Upper lobe of right lung (tissue), 1 donor: ENCODE measurements around the gene ACOXL. TPM values are rescaled to one million over a fixed set of nuclear protein-coding genes. Genes with fewer than 3 reads are reported as not detected.

Experiments used
- ATAC-seq: fragments of 200-7000 bp; cut with Tn5 transposase; one replicate; pipeline ENCODE4 v1.9.1; 2020; ENCODE audit warnings: mild to moderate bottlenecking, moderate library complexity
- DNase-seq: peaks from one replicate; pipeline ENCODE4 v3.0.0-alpha.2; 2020
- H3K27ac ChIP-seq: fragments of 200-600 bp; one replicate; pipeline ENCODE4 v1.8.0; 2022
- H3K27me3 ChIP-seq: fragments of 200-600 bp; one replicate; pipeline ENCODE4 v1.8.0; 2022; ENCODE audit warnings: mild to moderate bottlenecking
- H3K36me3 ChIP-seq: fragments of 200-600 bp; one replicate; pipeline ENCODE4 v1.8.0; 2022
- H3K4me1 ChIP-seq: fragments of 200-600 bp; one replicate; pipeline ENCODE4 v1.8.0; 2022
- H3K4me3 ChIP-seq: fragments of 200-600 bp; one replicate; pipeline ENCODE4 v1.8.0; 2022; ENCODE audit warnings: mild to moderate bottlenecking
- H3K9me3 ChIP-seq: fragments of 200-600 bp; one replicate; pipeline ENCODE4 v1.8.0; 2022
- CTCF ChIP-seq: fragments of 200-600 bp; IDR thresholded peaks from one replicate; pipeline ENCODE4 v1.8.0; 2022; ENCODE audit warnings: antibody characterized with exemption
- intact Hi-C: fragments of 100-400 bp; cut with DNase I; formaldehyde crosslinking; loops from one replicate; pipeline ENCODE4 v1.11.0; 2022
- total RNA-seq: library from RNA; stranded (reverse); fragmentation: NEBNext Ultra II Directional; extraction: Animal tissue kit (Norgen Biotek cat#: 25700); gene quantifications from one replicate; pipeline ENCODE4 v1.2.1, GENCODE V29; 2021
- donor health status: DM: no; HTN: yes; CAD: no; lungs with severe emphysema.

Gene ACOXL
- total RNA-seq, 1 donor from 2014 or later: 47.5 TPM

- Histone ChIP-seq H3K36me3 (no peaks in the 10 kb centered on the region), H3K9me3 (no peaks in the 10 kb centered on the region), H3K27ac (no peak overlapping the region), H3K27me3 (no peaks in the 10 kb centered on the region), H3K4me1 (no peaks in the 10 kb centered on the region), H3K4me3 (no peak overlapping the region)
- ATAC-seq: no peak
- DNase-seq: no peak
- intact Hi-C loops: no loop called here
- TF ChIP-seq CTCF: no peak
These were observed 363.1 kb downstream of the ACOXL start for GRCh38 chr2:111095434-111095833.

- Histone ChIP-seq H3K27me3 (no peaks in the 10 kb centered on the region), H3K4me1 (no peaks in the 10 kb centered on the region), H3K4me3 (no peak overlapping the region), H3K36me3 (no peaks in the 10 kb centered on the region), H3K27ac (no peak overlapping the region), H3K9me3 (no peaks in the 10 kb centered on the region)
- DNase-seq (no peak), ATAC-seq (no peak)
- no peak for TF ChIP-seq CTCF
- intact Hi-C loops: no loop called here
These were observed 367.0 kb downstream of the ACOXL start for GRCh38 chr2:111099402-111099801.

- H3K36me3 ChIP-seq: no peaks in the 10 kb centered on the region
- ATAC-seq (no peak), DNase-seq (no peak)
- intact Hi-C loops: no loop called here
- H3K27me3 ChIP-seq: no peaks in the 10 kb centered on the region
- no peaks in the 10 kb centered on the region for H3K9me3 ChIP-seq
- H3K27ac ChIP-seq: no peak overlapping the region
- H3K4me1 ChIP-seq: no peaks in the 10 kb centered on the region
- no peak for TF ChIP-seq CTCF
- no peak overlapping the region for H3K4me3 ChIP-seq
These were observed 367.9 kb downstream of the ACOXL start for GRCh38 chr2:111100087-111100764.

GRCh38 chr2:111100765-111101162 lies 368.4 kb downstream of the ACOXL start:
- no peaks in the 10 kb centered on the region for H3K36me3 ChIP-seq
- ATAC-seq: peak; percentile 75
- TF ChIP-seq CTCF: no peak
- H3K27ac ChIP-seq: no peak overlapping the region
- H3K27me3 ChIP-seq: no peaks in the 10 kb centered on the region
- H3K4me1 ChIP-seq: no peaks in the 10 kb centered on the region
- H3K4me3 ChIP-seq: no peak overlapping the region
- intact Hi-C loops: no loop called here
- DNase-seq: no peak
- no peaks in the 10 kb centered on the region for H3K9me3 ChIP-seq

- no peak overlapping the region for H3K27ac ChIP-seq
- intact Hi-C loops: no loop called here
- DNase-seq: no peak
- no peaks in the 10 kb centered on the region for H3K9me3 ChIP-seq
- H3K4me1 ChIP-seq: no peaks in the 10 kb centered on the region
- H3K4me3 ChIP-seq: no peak overlapping the region
- TF ChIP-seq CTCF: no peak
- H3K27me3 ChIP-seq: no peaks in the 10 kb centered on the region
- no peak for ATAC-seq
- no peaks in the 10 kb centered on the region for H3K36me3 ChIP-seq
These were observed 369.2 kb downstream of the ACOXL start for GRCh38 chr2:111101592-111101991.

GRCh38 chr2:111102216-111102615 lies 369.8 kb downstream of the ACOXL start:
- no peak for TF ChIP-seq CTCF
- Histone ChIP-seq H3K36me3 (no peaks in the 10 kb centered on the region), H3K4me3 (no peak overlapping the region), H3K9me3 (no peaks in the 10 kb centered on the region), H3K4me1 (no peaks in the 10 kb centered on the region), H3K27me3 (no peaks in the 10 kb centered on the region), H3K27ac (no peak overlapping the region)
- no peak for DNase-seq
- ATAC-seq: no peak
- intact Hi-C loops: no loop called here
